Measurements from ENCODE around the gene MDN1.

MDN1 gene

DNA sequence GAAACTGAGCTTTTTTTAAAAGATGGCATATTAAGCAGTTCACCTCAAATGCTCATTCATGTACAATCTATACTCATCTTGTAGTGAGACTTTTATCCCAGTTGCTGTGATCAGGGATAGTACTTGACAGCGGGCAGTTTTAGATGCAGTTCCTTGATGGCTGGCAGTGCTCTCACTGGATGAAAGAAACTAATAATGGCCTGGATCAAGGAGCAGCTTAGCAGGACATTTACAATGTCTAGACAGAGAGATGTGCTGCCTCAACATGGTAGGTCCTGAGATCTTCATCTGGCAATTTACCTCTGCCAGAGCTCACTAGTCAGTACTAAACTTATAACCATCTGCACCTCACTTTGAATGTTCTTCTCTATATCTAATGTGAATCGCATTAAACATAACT, 134.3 kb downstream of the MDN1 start:
- Mint-ChIP-seq H3K4me3 (no peak overlapping the region), H3K4me1 (no peaks in the 10 kb centered on the region), H3K36me3 (ENCODE audit: low read depth) (peaks cover 82% of the 10 kb centered on the region), H3K27ac (no peak overlapping the region), H3K27me3 (ENCODE audit: low read depth, poor library complexity) (no peaks in the 10 kb centered on the region), H3K9me3 (no peaks in the 10 kb centered on the region)
- DNase-seq: no peak
- no peak for TF ChIP-seq CTCF (IDR thresholded peaks at IDR 0.05)

GRCh38 chr6:89682991-89683390, 136.6 kb downstream of the MDN1 start:
- Mint-ChIP-seq H3K4me3 (no peak overlapping the region), H3K9me3 (no peaks in the 10 kb centered on the region), H3K27me3 (ENCODE audit: low read depth, poor library complexity) (no peaks in the 10 kb centered on the region), H3K27ac (no peak overlapping the region), H3K4me1 (no peaks in the 10 kb centered on the region), H3K36me3 (ENCODE audit: low read depth) (peaks cover 88% of the 10 kb centered on the region)
- TF ChIP-seq CTCF (IDR thresholded peaks at IDR 0.05): no peak
- DNase-seq: no peak

- no peaks in the 10 kb centered on the region for H3K27me3 Mint-ChIP-seq (ENCODE audit: low read depth, poor library complexity)
- H3K9me3 Mint-ChIP-seq: no peaks in the 10 kb centered on the region
- DNase-seq: no peak
- H3K4me1 Mint-ChIP-seq: no peaks in the 10 kb centered on the region
- no peak overlapping the region for H3K27ac Mint-ChIP-seq
- H3K4me3 Mint-ChIP-seq: no peak overlapping the region
- no peak for TF ChIP-seq CTCF (IDR thresholded peaks at IDR 0.05)
- peaks cover 85% of the 10 kb centered on the region for H3K36me3 Mint-ChIP-seq (ENCODE audit: low read depth)
Observed at GRCh38 chr6:89681983-89682564, 137.5 kb downstream of the MDN1 start.

- no peak for TF ChIP-seq CTCF (IDR thresholded peaks at IDR 0.05)
- Mint-ChIP-seq H3K36me3 (ENCODE audit: low read depth) (peaks cover 83% of the 10 kb centered on the region), H3K4me1 (no peaks in the 10 kb centered on the region), H3K27ac (no peak overlapping the region), H3K9me3 (no peaks in the 10 kb centered on the region), H3K4me3 (no peak overlapping the region), H3K27me3 (ENCODE audit: low read depth, poor library complexity) (no peaks in the 10 kb centered on the region)
- DNase-seq: no peak
Observed at GRCh38 chr6:89680551-89680950, 139.0 kb downstream of the MDN1 start.

GRCh38 chr6:89680150-89680549, 139.4 kb downstream of the MDN1 start:
- Mint-ChIP-seq H3K36me3 (ENCODE audit: low read depth) (peaks cover 83% of the 10 kb centered on the region), H3K4me1 (no peaks in the 10 kb centered on the region), H3K4me3 (no peak overlapping the region), H3K27me3 (ENCODE audit: low read depth, poor library complexity) (no peaks in the 10 kb centered on the region), H3K9me3 (no peaks in the 10 kb centered on the region), H3K27ac (no peak overlapping the region)
- TF ChIP-seq CTCF (IDR thresholded peaks at IDR 0.05): no peak
- no peak for DNase-seq
